PC-9 (cell line): ENCODE data around the gene UNC5C. TPM values are rescaled to one million over a fixed set of nuclear protein-coding genes. Genes with fewer than 3 reads are reported as not detected.

Experiments used
- BruUV-seq: library from RNA; stranded (reverse); fragments of 400-500 nt; replicated peaks from 2 replicates; lab custom pipeline; 2021; lab: Mats Ljungman, UMichigan
- CTCF ChIA-PET: fragments of 300-600 bp; sonication (Branson Sonifier 250); formaldehyde crosslinking; loops from one replicate; lab custom pipeline; 2022; ENCODE audit warnings: antibody characterized with exemption; lab: Charles Lee
- POLR2A ChIA-PET: fragments of 300-600 bp; sonication (Branson Sonifier 250); formaldehyde crosslinking; loops from one replicate; lab custom pipeline; 2022; ENCODE audit warnings: antibody characterized with exemption; ENCODE audit not compliant: unreplicated experiment; lab: Charles Lee
- DNase-seq, 2 experiments: peaks; one replicate each; pipeline versions ENCODE4 v3.0.0 to v3.0.0-alpha.2; 2015 to 2022; ENCODE audit warnings: mixed read lengths in 1 of 2
- H2AFZ ChIP-seq: fragments of 200-600 bp; sonication (generic); 2 replicates; pipeline ENCODE4 v1.8.1; 2017; ENCODE audit warnings: antibody characterized with exemption
- H3F3A ChIP-seq: fragments of 200-600 bp; sonication (generic); 2 replicates; pipeline ENCODE4 v1.8.1; 2017; ENCODE audit warnings: antibody characterized with exemption, mild to moderate bottlenecking, low read depth; ENCODE audit not compliant: insufficient read depth
- H3K27ac ChIP-seq: fragments of 200-600 bp; sonication (generic); 2 replicates; pipeline ENCODE4 v1.6.1; 2016; ENCODE audit warnings: mixed run types
- H3K27me3 ChIP-seq: fragments of 200-600 bp; sonication (generic); 2 replicates; pipeline ENCODE4 v1.6.1; 2016; ENCODE audit warnings: low read depth, mixed run types; ENCODE audit not compliant: insufficient read depth
- H3K36me3 ChIP-seq: fragments of 200-600 bp; sonication (generic); 2 replicates; pipeline ENCODE4 v1.6.1; 2016; ENCODE audit warnings: low read depth, mixed run types
- H3K4me1 ChIP-seq: fragments of 200-600 bp; sonication (generic); replicated peaks from 2 replicates; pipeline ENCODE4 v1.6.1; 2016; ENCODE audit warnings: mixed run types; ENCODE audit not compliant: insufficient read depth
- H3K4me2 ChIP-seq: fragments of 200-600 bp; sonication (generic); 2 replicates; pipeline ENCODE4 v1.6.1; 2017; ENCODE audit warnings: mixed run types
- H3K4me3 ChIP-seq: fragments of 200-600 bp; sonication (generic); 2 replicates; pipeline ENCODE4 v1.6.1; 2016; ENCODE audit warnings: mixed run types
- H3K79me2 ChIP-seq: fragments of 200-600 bp; sonication (generic); 2 replicates; pipeline ENCODE4 v1.6.1; 2017; ENCODE audit warnings: low read depth, mixed run types
- H3K9me2 ChIP-seq: fragments of 200-600 bp; sonication (generic); 2 replicates; pipeline ENCODE4 v1.8.1; 2017; ENCODE audit warnings: mild to moderate bottlenecking; ENCODE audit not compliant: insufficient read depth
- H3K9me3 ChIP-seq: fragments of 200-600 bp; sonication (generic); 2 replicates; pipeline ENCODE4 v1.8.1; 2016; ENCODE audit warnings: low read depth; ENCODE audit not compliant: insufficient read depth
- H4K20me1 ChIP-seq: fragments of 200-600 bp; sonication (generic); 2 replicates; pipeline ENCODE4 v1.8.1; 2017; ENCODE audit not compliant: insufficient read depth
- EZH2 ChIP-seq: fragments of 200-600 bp; sonication (generic); IDR thresholded peaks from 2 replicates; pipeline ENCODE4 v1.8.0; 2017; ENCODE audit warnings: antibody characterized with exemption, low read depth
- intact Hi-C: fragments of 100-400 bp; cut with micrococcal nuclease; formaldehyde crosslinking; loops from one replicate; pipeline ENCODE4 v1.10.0; 2022; ENCODE audit not compliant: unreplicated experiment
- total RNA-seq: library from RNA; stranded (reverse); gene quantifications from 2 replicates; pipeline ENCODE4 v1.2.3, GENCODE V29; 2021
- TF ChIP-seq, protein P1 (sequence below): fragments of 200-600 bp; sonication (generic); conservative IDR thresholded peaks from 2 replicates; pipeline ENCODE4 v1.6.1; 2017; ENCODE audit warnings: mixed run types, antibody characterized with exemption, mild to moderate bottlenecking, moderate library complexity

The UNC5C gene
- total RNA-seq, 1 experiment from 2014 or later: not detected

DNA sequence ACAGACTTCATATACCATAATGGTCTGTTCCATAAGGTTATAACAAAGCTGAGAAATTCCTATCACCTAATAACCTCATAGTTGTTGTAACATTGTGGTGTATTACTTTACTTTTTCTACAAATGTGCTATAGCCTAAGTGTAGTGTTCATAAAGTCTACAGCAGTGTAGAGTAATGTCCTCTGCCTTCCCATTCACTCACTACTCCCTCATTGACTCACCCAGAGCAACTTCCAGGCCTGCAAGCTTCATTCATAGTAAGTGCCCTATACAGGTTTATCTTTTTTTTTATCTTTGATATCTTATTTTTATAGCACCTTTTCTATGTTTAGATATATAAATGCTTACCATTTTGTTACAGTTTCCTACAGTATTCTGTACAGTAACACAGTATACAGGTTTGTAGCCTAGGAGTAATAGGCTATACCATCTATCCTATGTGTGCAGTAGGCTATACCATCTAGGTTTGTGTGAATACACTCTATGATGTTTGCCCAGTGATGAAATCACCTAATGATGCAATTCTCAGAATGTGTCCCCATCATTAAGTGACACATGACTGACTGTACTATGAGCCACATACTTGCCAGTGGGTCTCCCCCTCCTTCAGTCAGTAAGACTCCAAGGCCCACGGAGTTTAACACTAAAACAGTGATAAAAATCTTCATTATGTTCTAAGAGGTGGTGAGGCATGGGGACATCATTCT, 299.9 kb downstream of the UNC5C start:
- intact Hi-C loops: no loop called here
- Histone ChIP-seq H3K4me2 (no peak overlapping the region), H3K4me3 (no peak overlapping the region), H3K4me1 (peaks cover 10% of the 10 kb centered on the region; the same call in 1 of the 2 replicates), H3K79me2 (no peaks in the 10 kb centered on the region), H3K9me2 (no peaks in the 10 kb centered on the region), H3K36me3 (no peaks in the 10 kb centered on the region), H3K27me3 (no peaks in the 10 kb centered on the region), H3F3A (peaks cover 9% of the 10 kb centered on the region), H4K20me1 (no peaks in the 10 kb centered on the region), H3K27ac (no peak overlapping the region), H3K9me3 (no peaks in the 10 kb centered on the region), H2AFZ (no peak overlapping the region)
- ChIA-PET POLR2A (no interaction called here), CTCF (no interaction called here)
- TF ChIP-seq EZH2: no peak
- TF ChIP-seq, protein P1, sequence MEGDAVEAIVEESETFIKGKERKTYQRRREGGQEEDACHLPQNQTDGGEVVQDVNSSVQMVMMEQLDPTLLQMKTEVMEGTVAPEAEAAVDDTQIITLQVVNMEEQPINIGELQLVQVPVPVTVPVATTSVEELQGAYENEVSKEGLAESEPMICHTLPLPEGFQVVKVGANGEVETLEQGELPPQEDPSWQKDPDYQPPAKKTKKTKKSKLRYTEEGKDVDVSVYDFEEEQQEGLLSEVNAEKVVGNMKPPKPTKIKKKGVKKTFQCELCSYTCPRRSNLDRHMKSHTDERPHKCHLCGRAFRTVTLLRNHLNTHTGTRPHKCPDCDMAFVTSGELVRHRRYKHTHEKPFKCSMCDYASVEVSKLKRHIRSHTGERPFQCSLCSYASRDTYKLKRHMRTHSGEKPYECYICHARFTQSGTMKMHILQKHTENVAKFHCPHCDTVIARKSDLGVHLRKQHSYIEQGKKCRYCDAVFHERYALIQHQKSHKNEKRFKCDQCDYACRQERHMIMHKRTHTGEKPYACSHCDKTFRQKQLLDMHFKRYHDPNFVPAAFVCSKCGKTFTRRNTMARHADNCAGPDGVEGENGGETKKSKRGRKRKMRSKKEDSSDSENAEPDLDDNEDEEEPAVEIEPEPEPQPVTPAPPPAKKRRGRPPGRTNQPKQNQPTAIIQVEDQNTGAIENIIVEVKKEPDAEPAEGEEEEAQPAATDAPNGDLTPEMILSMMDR: no peak
- no peak for DNase-seq
- BruUV-seq: no TSS peak

DNA sequence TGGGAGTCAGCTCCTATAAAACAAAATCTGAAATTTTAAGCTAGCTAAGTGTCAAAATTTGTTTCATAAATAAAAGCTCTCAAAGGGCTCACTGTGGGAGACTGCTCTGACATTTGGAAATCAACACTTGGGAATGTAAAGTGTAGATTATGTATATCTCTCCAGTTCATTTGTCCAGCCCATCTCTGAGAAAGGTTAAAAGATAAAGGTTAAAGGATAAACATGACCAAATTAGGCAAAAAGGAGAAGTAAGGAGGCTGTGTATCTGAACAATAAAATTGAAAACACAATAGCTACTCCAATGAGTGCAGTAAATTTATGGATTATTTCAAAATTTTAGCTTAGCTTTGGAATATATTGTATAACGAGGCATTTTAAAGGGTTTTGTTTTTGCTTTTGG, 304.9 kb downstream of the UNC5C start:
- Histone ChIP-seq H3K4me3 (no peak overlapping the region), H3K27ac (no peak overlapping the region), H3F3A (no peaks in the 10 kb centered on the region), H3K27me3 (no peaks in the 10 kb centered on the region), H3K9me2 (no peaks in the 10 kb centered on the region), H3K36me3 (no peaks in the 10 kb centered on the region), H3K79me2 (no peaks in the 10 kb centered on the region), H3K4me2 (no peak overlapping the region), H2AFZ (no peak overlapping the region), H3K4me1 (no peaks in the 10 kb centered on the region), H4K20me1 (no peaks in the 10 kb centered on the region), H3K9me3 (no peaks in the 10 kb centered on the region)
- ChIA-PET CTCF (no interaction called here), POLR2A (no interaction called here)
- no TSS peak for BruUV-seq
- TF ChIP-seq EZH2: no peak
- TF ChIP-seq, protein P1: no peak
- intact Hi-C loops: no loop called here
- no peak for DNase-seq

DNA sequence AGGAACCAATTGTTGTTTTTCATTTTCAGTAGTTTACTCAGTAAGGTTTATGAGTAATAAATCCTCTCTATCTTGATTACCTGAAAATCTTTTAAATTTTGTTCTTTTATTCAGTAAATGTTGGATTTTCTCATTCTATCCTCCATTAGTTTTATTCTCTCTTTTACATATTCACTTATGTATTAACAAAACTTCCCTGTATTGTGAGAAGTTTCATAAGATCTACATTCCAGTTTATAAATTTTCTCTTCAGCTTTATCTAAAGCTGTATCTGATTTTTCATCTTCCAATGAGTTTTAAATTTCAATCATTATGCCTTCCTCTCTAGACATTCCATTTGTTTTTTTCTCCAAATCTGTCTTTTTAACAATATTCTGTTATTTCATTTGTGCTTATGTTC, 310.2 kb downstream of the UNC5C start:
- no peak for TF ChIP-seq EZH2
- TF ChIP-seq, protein P1: no peak
- DNase-seq: no peak
- H3K27me3 ChIP-seq: no peaks in the 10 kb centered on the region
- no peaks in the 10 kb centered on the region for H3K36me3 ChIP-seq
- CTCF ChIA-PET: no interaction called here
- intact Hi-C loops: no loop called here
- H3K4me2 ChIP-seq: no peak overlapping the region
- H3K27ac ChIP-seq: no peak overlapping the region
- no peaks in the 10 kb centered on the region for H3K9me2 ChIP-seq
- H3K4me3 ChIP-seq: no peak overlapping the region
- no peaks in the 10 kb centered on the region for H3F3A ChIP-seq
- H2AFZ ChIP-seq: no peak overlapping the region
- no TSS peak for BruUV-seq
- no peaks in the 10 kb centered on the region for H3K4me1 ChIP-seq
- H3K79me2 ChIP-seq: no peaks in the 10 kb centered on the region
- no peaks in the 10 kb centered on the region for H4K20me1 ChIP-seq
- H3K9me3 ChIP-seq: no peaks in the 10 kb centered on the region
- POLR2A ChIA-PET: no interaction called here
